ENCODE measurements around the gene SLC35E3. TPM values are rescaled to one million over a fixed set of nuclear protein-coding genes. Genes with fewer than 3 reads are reported as not detected.
"Not testable (repeated sequence)": the region's sequence is repeated elsewhere in the genome, so short reads cannot be mapped to it uniquely, and the experiment has no call there.

Gene SLC35E3
- total RNA-seq, 1 donor from 2014 or later = 6.2 TPM

DNA sequence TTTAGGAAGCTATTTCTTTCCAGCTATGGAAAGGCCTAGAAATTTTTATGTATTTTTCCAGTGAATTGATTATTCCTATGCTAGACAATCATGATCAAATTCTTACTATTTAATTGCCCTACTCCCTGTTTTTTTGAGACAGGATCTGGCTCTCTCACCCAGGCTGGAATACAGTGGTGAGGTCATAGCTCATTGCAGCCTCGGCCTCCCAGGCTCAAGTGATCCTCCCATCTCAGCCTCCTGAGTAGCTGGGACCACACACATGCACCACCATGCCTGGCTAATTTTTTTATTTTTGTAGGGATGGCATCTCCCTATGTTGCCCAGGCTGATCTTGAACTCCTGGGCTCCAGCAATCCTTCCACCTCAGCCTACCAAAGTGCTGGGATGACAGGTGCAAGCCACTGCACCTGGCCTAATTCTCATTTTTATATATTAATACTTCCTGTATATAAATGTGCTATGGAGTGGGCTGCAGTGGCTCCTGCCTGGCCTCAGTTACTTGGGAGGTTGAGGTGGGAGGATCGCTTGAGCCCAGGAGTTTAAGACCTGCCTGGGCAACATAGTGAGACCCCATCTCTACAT is 46.0 kb downstream of the SLC35E3 start:
- intact Hi-C loops (cut with DNase I) = no loop called here
- DNase-seq (ENCODE audit: low spot score) = no peak

DNA sequence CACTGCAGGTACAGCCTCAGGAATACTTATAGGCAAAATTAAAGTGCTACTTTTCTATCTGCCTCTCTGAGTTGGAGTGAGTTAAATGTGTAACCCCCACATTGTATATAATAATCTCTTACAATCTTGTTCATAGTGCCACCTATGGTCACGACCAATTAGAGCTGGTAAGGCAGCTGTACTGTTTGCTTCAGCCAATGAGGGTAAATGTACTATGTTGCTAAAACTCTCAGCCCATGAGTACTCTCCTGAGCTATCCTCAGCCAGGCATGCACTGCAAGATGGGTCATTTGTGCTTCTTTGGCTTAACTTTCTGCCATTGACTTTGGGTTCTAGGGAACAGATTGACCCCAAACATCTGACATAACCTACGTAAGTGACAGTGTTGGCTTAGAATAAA is 47.0 kb downstream of the SLC35E3 start:
- DNase-seq (ENCODE audit: low spot score) = no peak
- intact Hi-C loops (cut with DNase I) = no loop called here

- no peak for DNase-seq (ENCODE audit: low spot score)
- intact Hi-C loops (cut with DNase I) = no loop called here
Observed at GRCh38 chr12:68793436-68793835, 47.5 kb downstream of the SLC35E3 start.

DNA sequence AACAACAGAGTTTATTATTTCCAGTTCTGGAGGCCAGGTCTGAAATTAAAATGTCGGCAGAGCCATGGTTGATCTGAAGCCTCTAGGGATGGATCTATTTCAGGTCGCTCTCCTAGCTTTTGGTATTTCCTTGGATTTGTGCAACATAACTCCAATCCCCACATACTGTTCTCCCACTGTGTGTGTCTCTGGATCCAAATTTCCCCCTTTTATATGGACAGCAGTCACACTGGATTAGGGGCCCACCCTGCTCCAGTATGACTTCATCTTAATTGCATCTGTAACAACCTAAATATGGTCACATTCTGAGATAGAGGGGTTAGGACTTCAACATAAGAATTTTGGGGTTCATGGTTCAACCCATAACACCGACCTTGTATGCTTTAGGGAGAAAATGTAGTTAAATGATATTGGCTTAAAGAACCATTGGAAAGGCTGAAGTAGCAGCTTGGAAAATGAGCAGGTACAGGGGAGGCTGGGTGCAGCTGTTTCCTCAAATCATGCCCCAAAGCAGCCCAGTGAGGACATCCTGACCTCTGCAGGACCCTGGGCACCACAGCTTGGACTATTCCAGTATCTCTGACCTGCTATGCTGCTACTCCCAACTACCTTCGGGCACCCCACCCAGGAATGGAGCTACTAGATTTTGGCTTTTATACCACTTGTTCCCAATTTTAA is 48.1 kb downstream of the SLC35E3 start:
- intact Hi-C loops (cut with DNase I) = no loop called here

DNA sequence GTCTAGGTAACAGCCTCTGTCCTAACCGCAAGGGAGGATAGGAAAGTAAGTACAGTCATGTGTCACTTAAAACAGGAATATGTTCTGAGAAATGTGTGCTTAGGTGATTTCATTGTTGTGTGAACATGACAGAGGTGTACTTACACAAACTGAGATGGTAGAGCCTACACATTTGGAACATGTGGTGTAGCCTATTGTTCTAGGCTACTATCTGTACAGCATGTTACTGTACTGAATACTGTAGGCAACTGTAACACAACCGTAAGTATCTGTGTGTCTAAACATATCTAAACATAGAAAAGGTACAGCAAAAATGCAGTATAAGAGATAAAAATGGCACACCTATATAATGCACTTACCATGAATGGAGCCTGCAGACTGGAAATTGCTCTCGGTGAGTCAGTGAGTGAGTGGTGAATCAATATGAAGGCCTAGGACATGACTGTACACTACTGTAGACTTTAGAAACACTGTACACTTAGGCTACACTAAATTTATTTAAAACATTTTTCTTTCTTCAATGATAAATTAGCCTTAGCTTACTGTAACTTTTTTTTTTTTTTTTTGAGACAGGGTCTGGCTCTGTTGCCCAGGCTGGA is 48.8 kb downstream of the SLC35E3 start:
- intact Hi-C loops (cut with DNase I) = no loop called here
- no peak for DNase-seq (ENCODE audit: low spot score)

More for the DNA sequence above, 48.1 kb downstream of the SLC35E3 start:
- DNase-seq (ENCODE audit: low spot score) = no peak

GRCh38 chr12:68796399-68796798 is 50.4 kb downstream of the SLC35E3 start:
- DNase-seq (ENCODE audit: low spot score) = no peak
- intact Hi-C loops (cut with DNase I) = no loop called here

DNA sequence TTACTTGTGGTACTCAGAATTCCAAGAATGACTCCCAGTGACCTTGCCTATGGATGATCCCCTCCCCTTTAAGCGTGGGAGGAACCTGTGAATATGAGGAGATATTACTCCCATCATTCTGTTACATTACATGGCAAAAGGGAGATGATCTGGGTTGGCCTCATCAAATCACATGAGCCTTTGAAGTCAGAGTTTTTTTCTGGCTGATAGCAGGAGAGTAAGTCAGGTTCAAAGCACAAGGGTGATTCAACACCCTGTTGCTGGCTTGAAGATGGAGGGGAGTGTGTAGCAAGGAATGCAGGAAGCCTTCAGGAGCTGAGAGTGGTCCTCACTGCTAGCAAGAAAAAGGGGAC is 52.9 kb downstream of the SLC35E3 start:
- intact Hi-C loops (cut with DNase I) = no loop called here
- no peak for DNase-seq (ENCODE audit: low spot score)

DNA sequence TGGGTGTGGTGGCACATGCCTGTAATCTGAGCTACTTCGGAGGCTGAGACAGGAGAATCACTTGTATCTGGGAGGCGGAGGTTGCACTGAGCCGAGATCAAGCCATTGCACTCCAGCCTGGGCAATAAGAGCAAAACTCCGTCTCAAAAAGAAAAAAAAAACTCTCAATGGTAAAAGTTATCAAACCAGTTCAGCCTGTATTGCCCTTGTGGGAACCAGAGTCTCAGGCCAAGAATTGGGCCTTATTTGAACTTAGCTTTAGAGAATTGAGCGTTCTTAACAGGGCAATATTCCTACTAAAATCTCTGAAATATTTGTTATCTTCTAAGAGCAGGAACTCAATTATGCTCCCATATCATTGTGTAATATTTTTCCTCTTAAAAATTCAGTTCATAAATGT is 54.3 kb downstream of the SLC35E3 start:
- intact Hi-C loops (cut with DNase I) = no loop called here
- no peak for DNase-seq (ENCODE audit: low spot score)

GRCh38 chr12:68801124-68801523 is 55.1 kb downstream of the SLC35E3 start:
- intact Hi-C loops (cut with DNase I); DNase-seq (ENCODE audit: low spot score): not testable (repeated sequence)

DNA sequence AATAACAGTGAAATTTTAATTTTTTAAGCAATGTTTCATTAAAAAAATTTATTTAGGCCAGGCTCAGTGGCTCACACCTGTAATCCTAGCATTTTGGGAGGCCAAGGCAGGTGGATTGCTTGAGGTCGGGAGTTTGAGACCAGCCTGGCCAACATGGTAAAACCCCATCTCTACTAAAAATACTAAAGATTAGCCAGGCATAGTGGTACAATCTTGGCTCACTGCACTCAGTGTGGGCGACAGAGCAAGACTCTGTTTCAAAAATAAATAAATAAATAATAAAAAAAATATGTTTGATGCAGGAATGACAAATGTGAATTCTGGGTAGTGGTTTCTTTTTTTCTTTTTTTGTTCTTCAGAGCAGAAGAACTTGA is 56.4 kb downstream of the SLC35E3 start:
- DNase-seq (ENCODE audit: low spot score); intact Hi-C loops (cut with DNase I): not testable (repeated sequence)

DNA sequence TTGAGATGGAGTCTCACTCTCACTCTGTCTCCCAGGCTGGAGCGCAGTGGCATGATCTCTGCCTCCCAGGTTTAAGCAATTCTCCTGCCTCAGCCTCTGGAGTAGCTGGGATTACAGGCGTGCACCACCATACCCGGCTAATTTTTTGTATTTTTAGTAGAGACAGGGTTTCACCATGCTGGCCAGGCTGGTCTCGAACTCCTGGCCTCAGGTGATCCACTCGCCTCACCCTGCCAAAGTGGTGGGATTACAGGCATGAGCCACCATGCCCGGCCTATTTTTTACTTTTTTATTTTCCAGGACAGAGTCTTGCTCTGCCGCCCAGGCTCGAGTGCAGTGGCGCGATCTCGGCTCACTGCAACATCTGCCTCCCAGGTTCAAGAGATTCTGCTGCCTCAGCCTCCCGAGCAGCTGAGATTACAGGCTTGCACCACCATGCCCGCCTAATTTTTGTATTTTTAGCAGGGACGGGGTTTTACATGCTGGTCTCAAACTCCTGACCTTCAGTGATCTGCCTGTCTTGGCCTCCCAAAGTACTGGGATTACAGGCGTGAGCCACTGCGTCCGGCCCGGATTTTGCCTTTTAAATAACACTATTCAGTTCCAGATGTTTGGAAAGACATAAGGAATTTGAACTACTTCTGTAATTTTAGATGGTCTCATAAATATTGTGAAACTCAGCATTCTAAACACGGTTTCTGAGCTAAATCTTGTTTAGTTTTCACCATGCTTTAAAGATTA is 57.1 kb downstream of the SLC35E3 start:
- intact Hi-C loops (cut with DNase I); DNase-seq (ENCODE audit: low spot score): not testable (repeated sequence)

DNA sequence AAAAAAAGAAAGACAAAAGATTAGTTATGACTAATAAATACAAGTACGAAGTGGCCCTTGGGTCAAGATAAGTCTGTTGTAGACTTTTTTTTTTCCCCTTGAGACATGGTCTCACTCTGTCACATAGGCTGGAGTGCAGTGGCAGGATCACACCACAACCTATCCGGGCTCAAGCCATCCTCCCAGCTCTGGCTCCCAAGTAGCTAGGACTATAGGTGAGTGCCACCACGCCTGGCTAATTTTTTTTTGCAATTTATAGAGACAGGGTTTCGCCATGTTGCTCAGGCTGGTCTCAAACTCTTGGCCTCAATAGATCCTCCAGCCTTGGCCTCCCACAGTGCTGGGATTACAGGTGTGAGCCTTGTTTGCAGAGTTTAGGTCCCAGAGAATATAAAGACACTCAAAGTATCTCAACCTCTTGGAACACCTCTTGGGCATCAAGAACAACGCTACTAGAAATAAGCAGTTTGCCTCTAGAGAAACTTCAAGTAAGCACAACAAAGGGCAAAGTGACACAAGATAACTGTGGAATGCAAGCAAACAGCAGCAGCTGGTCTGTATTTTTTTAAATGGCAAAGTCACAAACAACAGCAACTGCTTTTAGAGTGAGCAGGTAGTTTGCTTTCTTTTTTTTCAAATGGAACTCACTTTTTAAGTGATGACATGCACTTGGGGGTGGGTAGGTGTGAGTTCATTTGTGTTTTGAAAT is 58.1 kb downstream of the SLC35E3 start:
- DNase-seq (ENCODE audit: low spot score) = no peak
- intact Hi-C loops (cut with DNase I) = no loop called here

DNA sequence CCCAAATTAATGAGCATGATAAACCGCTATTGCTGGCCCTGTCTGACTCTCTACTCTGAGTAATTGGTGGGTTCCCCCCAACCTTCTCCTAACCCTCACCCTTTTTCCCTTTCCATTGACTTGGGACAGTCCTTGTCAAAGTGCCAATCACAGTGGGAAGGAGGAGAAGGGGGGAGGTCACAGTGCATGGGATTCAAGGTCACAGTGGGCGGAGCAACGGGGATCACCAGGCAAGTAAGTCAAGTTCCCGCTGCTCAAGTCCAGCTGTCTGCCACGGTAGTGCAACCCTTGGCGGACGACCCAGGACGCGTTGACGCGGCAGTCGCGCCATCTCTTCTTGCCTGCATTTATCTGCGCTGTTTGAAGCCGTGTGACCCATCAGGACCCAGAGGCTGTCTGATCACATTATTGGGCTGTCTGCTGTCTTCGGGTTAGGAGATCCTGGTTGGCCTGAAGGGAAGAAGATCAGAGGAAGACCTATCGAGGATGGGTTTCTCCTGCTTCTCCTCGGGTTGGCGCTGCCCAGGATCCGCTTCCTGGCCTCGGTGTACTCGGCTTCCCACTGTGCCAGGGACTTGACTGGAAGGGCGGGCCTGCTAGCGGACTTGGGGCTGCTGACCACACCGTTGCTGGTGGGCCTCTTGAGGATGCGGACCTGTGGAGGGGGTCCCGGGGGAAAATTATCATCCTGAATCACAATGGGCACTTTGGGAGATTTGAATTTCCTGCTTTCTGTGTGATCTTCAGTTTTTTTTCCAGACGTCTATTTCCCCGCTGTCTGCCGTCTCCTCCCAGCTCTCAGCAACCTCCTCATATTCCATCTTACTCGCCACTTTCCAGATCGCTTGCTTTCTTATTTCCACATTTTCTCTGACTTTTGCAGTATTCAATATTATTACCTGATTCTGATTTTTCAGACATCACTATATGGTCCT is 58.9 kb downstream of the SLC35E3 start:
- no peak for DNase-seq (ENCODE audit: low spot score)
- intact Hi-C loops (cut with DNase I) = loop anchor here (5.0 kb wide), 1 partner anchor 193 kb away; the partner anchor contains the start of gene RAP1B

GRCh38 chr12:68805592-68806120 is 59.7 kb downstream of the SLC35E3 start:
- DNase-seq (ENCODE audit: low spot score) = no peak
- intact Hi-C loops (cut with DNase I) = loop anchor here (5.0 kb wide), 1 partner anchor 193 kb away; the partner anchor contains the start of gene RAP1B

- intact Hi-C loops (cut with DNase I) = loop anchor here (5.0 kb wide), 1 partner anchor 194 kb away; the partner anchor contains the start of gene RAP1B
- DNase-seq (ENCODE audit: low spot score) = no peak
Observed at GRCh38 chr12:68806488-68807237, 60.7 kb downstream of the SLC35E3 start.

DNA sequence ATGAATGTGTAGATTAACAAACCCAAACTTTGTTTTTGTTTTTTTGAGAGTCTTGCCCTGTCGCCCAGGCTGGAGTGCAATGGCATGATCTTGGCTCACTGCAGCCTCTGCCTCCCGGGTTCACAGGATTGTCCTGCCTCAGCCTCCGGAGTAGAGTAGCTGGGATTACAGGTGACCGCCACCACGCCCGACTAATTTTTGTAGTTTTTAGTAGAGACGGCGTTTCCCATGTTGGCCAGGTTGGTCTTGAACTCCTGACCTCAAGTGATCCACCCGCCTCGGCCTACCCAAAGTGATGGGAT is 61.2 kb downstream of the SLC35E3 start:
- intact Hi-C loops (cut with DNase I) = loop anchor here (5.0 kb wide), 1 partner anchor 195 kb away; the partner anchor contains the start of gene RAP1B
- not testable (repeated sequence) for DNase-seq (ENCODE audit: low spot score)

- intact Hi-C loops (cut with DNase I) = loop anchor here (2.0 to 5.0 kb wide), 2 partner anchors 61 to 195 kb away; partner anchors contain the start of genes RAP1B and SLC35E3
- DNase-seq (ENCODE audit: low spot score) = peak; percentile 95
Observed at GRCh38 chr12:68807576-68808387, 61.8 kb downstream of the SLC35E3 start, which contains the start of gene MDM2. TSS of gene MDM2 (plus strand) at chr12:68808177. CDS start at chr12:68808478, 301 bp downstream.
